Neural crest cell (in vitro differentiated cells): ENCODE data around the gene NUP93. TPM values are rescaled to one million over a fixed set of nuclear protein-coding genes. Genes with fewer than 3 reads are reported as not detected.
A peak's percentile ranks its signal among the peaks of the same experiment; 100 is the strongest.

Source experiments
- DNase-seq: peaks from one replicate; pipeline ENCODE4 v3.0.0; 2021; ENCODE audit warnings: low read depth, mixed read lengths, low spot score
- H3K27ac Mint-ChIP-seq: one replicate; pipeline ENCODE4 v1.8.0; 2021; ENCODE audit warnings: mild to moderate bottlenecking, mixed read lengths; ENCODE audit not compliant: unreplicated experiment
- H3K27me3 Mint-ChIP-seq: 2 replicates; pipeline ENCODE4 v1.8.0; 2021; ENCODE audit warnings: low read depth, mild to moderate bottlenecking, mixed read lengths
- H3K36me3 Mint-ChIP-seq: 2 replicates; pipeline ENCODE4 v1.8.0; 2021; ENCODE audit warnings: low read depth, mild to moderate bottlenecking, mixed read lengths
- H3K4me1 Mint-ChIP-seq: 2 replicates; pipeline ENCODE4 v1.8.0; 2021; ENCODE audit warnings: mixed read lengths
- H3K4me3 Mint-ChIP-seq: one replicate; pipeline ENCODE4 v1.8.0; 2021; ENCODE audit warnings: mild to moderate bottlenecking, mixed read lengths
- H3K9me3 Mint-ChIP-seq: 2 replicates; pipeline ENCODE4 v1.8.0; 2021; ENCODE audit warnings: mixed read lengths
- CTCF ChIP-seq: fragments of 200-600 bp; sonication (generic); conservative IDR thresholded peaks from 2 replicates; pipeline ENCODE4 v1.5.0; 2021; ENCODE audit warnings: antibody characterized with exemption, mild to moderate bottlenecking
- total RNA-seq: library from RNA; stranded (reverse); gene quantifications from 2 replicates; pipeline ENCODE4 v1.2.1, GENCODE V29; 2021

Gene NUP93
- total RNA-seq, 1 donor from 2014 or later: 152 TPM

GRCh38 chr16:56764835-56765234 is 34.9 kb downstream of the NUP93 start:
- H3K9me3 Mint-ChIP-seq: no peaks in the 10 kb centered on the region
- no peaks in the 10 kb centered on the region for H3K27me3 Mint-ChIP-seq
- no peak overlapping the region for H3K27ac Mint-ChIP-seq
- DNase-seq: no peak
- peaks cover 3% of the 10 kb centered on the region for H3K36me3 Mint-ChIP-seq
- H3K4me1 Mint-ChIP-seq: peaks cover 16% of the 10 kb centered on the region
- TF ChIP-seq CTCF: no peak
- H3K4me3 Mint-ChIP-seq: no peak overlapping the region

GRCh38 chr16:56765949-56766348 is 36.0 kb downstream of the NUP93 start:
- no peaks in the 10 kb centered on the region for H3K27me3 Mint-ChIP-seq
- no peaks in the 10 kb centered on the region for H3K9me3 Mint-ChIP-seq
- no peak for DNase-seq
- H3K4me1 Mint-ChIP-seq: peaks cover 16% of the 10 kb centered on the region
- H3K27ac Mint-ChIP-seq: peak overlapping the region; percentile 31
- H3K4me3 Mint-ChIP-seq: no peak overlapping the region
- peaks cover 3% of the 10 kb centered on the region for H3K36me3 Mint-ChIP-seq
- TF ChIP-seq CTCF: no peak

- no peak overlapping the region for H3K4me3 Mint-ChIP-seq
- no peak for TF ChIP-seq CTCF
- H3K9me3 Mint-ChIP-seq: no peaks in the 10 kb centered on the region
- H3K4me1 Mint-ChIP-seq: peaks cover 16% of the 10 kb centered on the region
- no peak for DNase-seq
- no peaks in the 10 kb centered on the region for H3K27me3 Mint-ChIP-seq
- H3K36me3 Mint-ChIP-seq: peaks cover 3% of the 10 kb centered on the region
- no peak overlapping the region for H3K27ac Mint-ChIP-seq
Observed at GRCh38 chr16:56767024-56767423, 37.1 kb downstream of the NUP93 start.

- Mint-ChIP-seq H3K4me1 (peaks cover 16% of the 10 kb centered on the region), H3K4me3 (no peak overlapping the region), H3K27ac (no peak overlapping the region), H3K27me3 (no peaks in the 10 kb centered on the region), H3K9me3 (no peaks in the 10 kb centered on the region), H3K36me3 (no peaks in the 10 kb centered on the region)
- no peak for DNase-seq
- TF ChIP-seq CTCF: no peak
Observed at GRCh38 chr16:56769677-56770076, 39.7 kb downstream of the NUP93 start.

GRCh38 chr16:56771558-56772279 is 41.8 kb downstream of the NUP93 start:
- Mint-ChIP-seq H3K9me3 (no peaks in the 10 kb centered on the region), H3K27ac (no peak overlapping the region), H3K27me3 (no peaks in the 10 kb centered on the region), H3K4me1 (peaks cover 2% of the 10 kb centered on the region), H3K4me3 (no peak overlapping the region), H3K36me3 (no peaks in the 10 kb centered on the region)
- TF ChIP-seq CTCF: no peak
- no peak for DNase-seq
